BLaER1 (cell line): Measurements from ENCODE around the gene SGCD.

Source experiments
- H3K27ac ChIP-seq: shearing (Covaris generic); formaldehyde crosslinking; 2 replicates; pipeline ENCODE4 v1.8.1; 2022
- H3K27me3 ChIP-seq: shearing (Covaris generic); formaldehyde crosslinking; 2 replicates; pipeline ENCODE4 v1.8.1; 2022
- H3K36me3 ChIP-seq: shearing (Covaris generic); formaldehyde crosslinking; 2 replicates; pipeline ENCODE4 v1.8.1; 2022
- H3K4me1 ChIP-seq: shearing (Covaris generic); formaldehyde crosslinking; 2 replicates; pipeline ENCODE4 v1.8.1; 2022
- H3K4me2 ChIP-seq: shearing (Covaris generic); formaldehyde crosslinking; 2 replicates; pipeline ENCODE4 v1.8.1; 2022
- H3K4me3 ChIP-seq: shearing (Covaris generic); formaldehyde crosslinking; 2 replicates; pipeline ENCODE4 v1.8.1; 2022
- H3K9ac ChIP-seq: shearing (Covaris generic); formaldehyde crosslinking; 2 replicates; pipeline ENCODE4 v1.8.1; 2022
- H3K9me3 ChIP-seq: shearing (Covaris generic); formaldehyde crosslinking; 2 replicates; pipeline ENCODE4 v1.8.1; 2022
- H4K20me1 ChIP-seq: shearing (Covaris generic); formaldehyde crosslinking; 2 replicates; pipeline ENCODE4 v1.8.1; 2022
- Cebpa-rat ChIP-seq: shearing (Covaris generic); IDR thresholded peaks from 2 replicates; pipeline ENCODE4 v1.8.1; 2022

SGCD gene

GRCh38 chr5:156359476-156359875 is 32.5 kb downstream of the SGCD start:
- no peaks in the 10 kb centered on the region for H4K20me1 ChIP-seq
- no peak overlapping the region for H3K9ac ChIP-seq
- no peak overlapping the region for H3K27ac ChIP-seq
- H3K36me3 ChIP-seq, result no peaks in the 10 kb centered on the region
- no peaks in the 10 kb centered on the region for H3K9me3 ChIP-seq
- H3K4me2 ChIP-seq, result no peak overlapping the region
- 0 out of 2 replicates have a peak, but pooled peaks cover under 1% of the 10 kb centered on the region for H3K4me1 ChIP-seq
- no peak for TF ChIP-seq Cebpa-rat
- no peaks in the 10 kb centered on the region for H3K27me3 ChIP-seq
- no peak overlapping the region for H3K4me3 ChIP-seq

GRCh38 chr5:156361436-156362109 is 34.6 kb downstream of the SGCD start:
- Histone ChIP-seq H4K20me1 (no peaks in the 10 kb centered on the region), H3K4me2 (no peak overlapping the region), H3K4me1 (no peaks in the 10 kb centered on the region), H3K9me3 (no peaks in the 10 kb centered on the region), H3K9ac (no peak overlapping the region), H3K27ac (no peak overlapping the region), H3K36me3 (no peaks in the 10 kb centered on the region), H3K27me3 (no peaks in the 10 kb centered on the region), H3K4me3 (no peak overlapping the region)
- TF ChIP-seq Cebpa-rat, result no peak

DNA sequence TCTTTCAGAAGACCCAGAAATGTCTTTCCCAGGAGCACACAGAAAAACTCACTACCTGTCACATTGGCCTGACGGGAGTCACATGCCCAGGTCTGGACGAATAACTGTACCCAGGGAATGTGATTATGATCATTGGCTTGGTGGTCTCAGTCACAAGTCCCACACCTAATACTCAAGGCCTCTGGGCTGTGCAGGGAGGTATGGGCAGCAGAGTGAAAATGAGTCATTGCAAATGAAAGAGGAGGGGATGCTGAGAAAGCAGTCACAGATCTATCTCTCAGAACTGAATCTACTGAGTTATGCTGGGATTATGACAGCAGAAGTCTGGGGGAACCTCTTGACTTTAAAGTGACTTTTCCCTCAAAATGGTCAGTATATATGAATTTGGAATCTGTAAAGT is 36.9 kb downstream of the SGCD start:
- H3K9me3 ChIP-seq, result no peaks in the 10 kb centered on the region
- no peak overlapping the region for H3K4me3 ChIP-seq
- no peak for TF ChIP-seq Cebpa-rat
- H3K9ac ChIP-seq, result no peak overlapping the region
- no peaks in the 10 kb centered on the region for H4K20me1 ChIP-seq
- no peaks in the 10 kb centered on the region for H3K27me3 ChIP-seq
- no peak overlapping the region for H3K4me2 ChIP-seq
- no peaks in the 10 kb centered on the region for H3K36me3 ChIP-seq
- no peak overlapping the region for H3K27ac ChIP-seq
- H3K4me1 ChIP-seq, result no peaks in the 10 kb centered on the region

DNA sequence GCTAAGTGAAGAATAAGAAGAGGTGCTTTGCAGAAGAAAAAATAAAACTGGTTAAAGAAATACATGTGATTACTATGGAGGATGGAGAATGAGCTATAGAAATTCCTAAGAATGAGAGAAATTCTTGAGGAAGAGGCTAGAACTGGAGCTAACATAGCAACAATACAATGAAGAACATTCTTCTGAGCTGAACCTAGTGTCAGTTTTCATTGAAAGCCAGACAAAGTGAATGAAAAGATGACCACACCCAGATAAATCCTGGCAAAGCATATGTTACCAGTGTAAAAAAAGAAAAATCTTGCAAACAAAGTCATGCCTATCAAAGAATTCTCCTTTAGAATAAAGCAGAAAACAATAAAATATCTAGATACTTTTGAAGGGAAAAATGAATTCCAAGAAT is 39.6 kb downstream of the SGCD start:
- Histone ChIP-seq H3K9ac (no peak overlapping the region), H3K27me3 (no peaks in the 10 kb centered on the region), H3K4me2 (no peak overlapping the region), H3K9me3 (no peaks in the 10 kb centered on the region), H3K4me1 (no peaks in the 10 kb centered on the region), H3K4me3 (no peak overlapping the region), H4K20me1 (no peaks in the 10 kb centered on the region), H3K36me3 (no peaks in the 10 kb centered on the region), H3K27ac (no peak overlapping the region)
- TF ChIP-seq Cebpa-rat, result no peak

GRCh38 chr5:156367597-156367996 is 40.6 kb downstream of the SGCD start:
- Histone ChIP-seq H4K20me1 (no peaks in the 10 kb centered on the region), H3K9me3 (no peaks in the 10 kb centered on the region), H3K9ac (no peak overlapping the region), H3K4me2 (no peak overlapping the region), H3K27ac (no peak overlapping the region), H3K36me3 (no peaks in the 10 kb centered on the region), H3K4me1 (no peaks in the 10 kb centered on the region), H3K4me3 (no peak overlapping the region), H3K27me3 (no peaks in the 10 kb centered on the region)
- no peak for TF ChIP-seq Cebpa-rat

DNA sequence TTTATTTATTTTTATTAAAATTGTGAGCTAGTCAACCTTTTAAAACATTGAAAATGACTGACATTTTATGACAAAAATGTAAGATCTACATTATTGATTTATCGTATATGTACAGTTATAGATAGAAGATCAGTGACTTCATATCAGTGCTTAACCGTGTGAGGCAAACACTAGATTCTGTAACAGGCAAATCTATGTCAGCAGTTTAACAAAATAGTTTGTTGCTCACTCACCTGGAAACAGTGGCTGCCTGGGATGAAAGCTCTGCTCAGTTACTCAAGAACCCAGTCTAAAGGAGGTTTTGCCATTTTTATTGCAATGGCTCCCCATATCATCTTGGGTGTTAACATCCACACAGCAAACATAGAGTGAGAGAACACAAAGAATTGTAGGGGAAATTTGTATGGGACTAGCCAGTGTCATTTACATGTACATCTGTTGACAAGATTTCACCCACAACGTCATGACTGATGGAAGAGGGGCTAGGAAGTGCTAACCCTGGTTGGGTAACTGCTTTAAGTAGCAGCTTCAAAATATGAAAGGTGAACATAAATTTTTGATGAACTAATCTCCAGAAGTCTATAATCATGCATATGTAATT is 49.0 kb downstream of the SGCD start:
- no peak overlapping the region for H3K9ac ChIP-seq
- TF ChIP-seq Cebpa-rat, result no peak
- no peaks in the 10 kb centered on the region for H3K36me3 ChIP-seq
- no peaks in the 10 kb centered on the region for H4K20me1 ChIP-seq
- peak overlapping the region; percentile 11 for H3K4me2 ChIP-seq
- H3K4me1 ChIP-seq, result peaks cover 14% of the 10 kb centered on the region
- no peaks in the 10 kb centered on the region for H3K9me3 ChIP-seq
- H3K27ac ChIP-seq, result no peak overlapping the region
- no peaks in the 10 kb centered on the region for H3K27me3 ChIP-seq
- H3K4me3 ChIP-seq, result no peak overlapping the region

DNA sequence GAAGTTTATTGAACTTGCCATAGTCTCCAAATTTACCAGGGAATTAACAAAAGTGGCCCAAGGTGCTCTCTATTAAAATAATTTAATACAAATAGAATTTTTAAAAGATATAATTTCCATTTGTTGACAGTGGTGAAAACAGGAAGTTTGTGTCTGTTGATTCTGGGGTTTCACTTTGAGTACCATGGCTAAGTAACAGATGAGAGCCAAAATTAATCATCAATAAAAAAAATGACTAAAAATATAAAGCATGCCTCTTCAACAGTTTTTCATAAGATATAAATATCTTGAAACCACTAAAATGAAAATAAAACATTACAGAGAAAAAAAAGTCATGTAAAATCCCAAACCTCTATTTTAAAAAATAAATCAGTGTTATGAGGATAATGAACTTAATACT is 49.8 kb downstream of the SGCD start:
- Histone ChIP-seq H3K9me3 (no peaks in the 10 kb centered on the region), H4K20me1 (no peaks in the 10 kb centered on the region), H3K9ac (no peak overlapping the region), H3K4me3 (no peak overlapping the region), H3K27me3 (no peaks in the 10 kb centered on the region), H3K27ac (no peak overlapping the region), H3K4me2 (peak overlapping the region; percentile 11; the same call in 1 of the 2 replicates), H3K36me3 (no peaks in the 10 kb centered on the region), H3K4me1 (peaks cover 14% of the 10 kb centered on the region)
- TF ChIP-seq Cebpa-rat, result no peak

- Histone ChIP-seq H3K27me3 (no peaks in the 10 kb centered on the region), H3K27ac (no peak overlapping the region), H3K4me2 (no peak overlapping the region), H3K4me1 (peaks cover 14% of the 10 kb centered on the region), H4K20me1 (no peaks in the 10 kb centered on the region), H3K9ac (no peak overlapping the region), H3K4me3 (no peak overlapping the region), H3K9me3 (no peaks in the 10 kb centered on the region), H3K36me3 (no peaks in the 10 kb centered on the region)
- no peak for TF ChIP-seq Cebpa-rat
These were observed 51.2 kb downstream of the SGCD start for GRCh38 chr5:156378159-156378558.

GRCh38 chr5:156379206-156379605 is 52.2 kb downstream of the SGCD start:
- Histone ChIP-seq H3K36me3 (no peaks in the 10 kb centered on the region), H3K4me2 (no peak overlapping the region), H3K9me3 (no peaks in the 10 kb centered on the region), H3K27ac (no peak overlapping the region), H3K4me1 (peaks cover 14% of the 10 kb centered on the region), H3K27me3 (no peaks in the 10 kb centered on the region), H3K4me3 (no peak overlapping the region), H4K20me1 (no peaks in the 10 kb centered on the region), H3K9ac (no peak overlapping the region)
- TF ChIP-seq Cebpa-rat, result no peak

- Histone ChIP-seq H3K4me2 (no peak overlapping the region), H3K9ac (no peak overlapping the region), H4K20me1 (no peaks in the 10 kb centered on the region), H3K4me1 (peaks cover 14% of the 10 kb centered on the region), H3K9me3 (no peaks in the 10 kb centered on the region), H3K27me3 (no peaks in the 10 kb centered on the region), H3K36me3 (no peaks in the 10 kb centered on the region), H3K27ac (no peak overlapping the region), H3K4me3 (no peak overlapping the region)
- no peak for TF ChIP-seq Cebpa-rat
These were observed 53.9 kb downstream of the SGCD start for GRCh38 chr5:156380848-156381247.
